Stomach smooth muscle (tissue), 2 donors: ENCODE measurements around the gene RPS19BP1.

Source experiments
- H3K27ac ChIP-seq: one replicate; pipeline ENCODE4 v1.7.0; 2013; ENCODE audit warnings: mild to moderate bottlenecking, low read length, inconsistent platforms
- H3K27me3 ChIP-seq, 2 donors: one replicate each; pipeline ENCODE4 v1.7.0; 2013; ENCODE audit warnings: low read length in 2 of 2; ENCODE audit not compliant: insufficient read depth in 2 of 2, control insufficient read depth in 1 of 2
- H3K36me3 ChIP-seq, 2 donors: one replicate each; pipeline ENCODE4 v1.7.0; 2013; ENCODE audit warnings: low read length in 2 of 2; ENCODE audit not compliant: control insufficient read depth in 2 of 2, insufficient read depth in 2 of 2
- H3K4me1 ChIP-seq: one replicate; pipeline ENCODE4 v1.7.0; 2013; ENCODE audit warnings: low read length; ENCODE audit not compliant: control insufficient read depth, insufficient read depth
- H3K4me3 ChIP-seq, 2 donors: one replicate each; pipeline ENCODE4 v1.7.0; 2013; ENCODE audit warnings: low read length in 2 of 2
- H3K9ac ChIP-seq, 2 donors: one replicate each; pipeline ENCODE4 v1.7.0; 2013; ENCODE audit warnings: low read length in 2 of 2, mild to moderate bottlenecking in 1 of 2
- H3K9me3 ChIP-seq, 2 donors: one replicate each; pipeline ENCODE4 v1.7.0; 2013; ENCODE audit warnings: low read length in 2 of 2; ENCODE audit not compliant: control insufficient read depth in 2 of 2
- donor health status: healthy.
- donor health status: Pancreatic carcinoma.

The RPS19BP1 gene

GRCh38 chr22:39489094-39490068, 43.2 kb downstream of the RPS19BP1 start:
- Histone ChIP-seq H3K9me3 (no peaks in the 10 kb centered on the region), H3K4me3 (peak overlapping the region in 1 of 2 donors; percentile 8), H3K4me1 (peaks cover 4% of the 10 kb centered on the region), H3K9ac (no peak overlapping the region), H3K27me3 (peaks cover 2 to 5% of the 10 kb centered on the region in 2 donors), H3K36me3 (no peaks in the 10 kb centered on the region), H3K27ac (no peak overlapping the region)

GRCh38 chr22:39488563-39489083, 43.9 kb downstream of the RPS19BP1 start:
- Histone ChIP-seq H3K36me3 (no peaks in the 10 kb centered on the region), H3K4me3 (no peak overlapping the region), H3K27me3 (peaks cover 2 to 5% of the 10 kb centered on the region in 2 donors), H3K4me1 (peaks cover 4% of the 10 kb centered on the region), H3K9ac (no peak overlapping the region), H3K27ac (no peak overlapping the region), H3K9me3 (no peaks in the 10 kb centered on the region)

GRCh38 chr22:39487826-39488520, 44.6 kb downstream of the RPS19BP1 start:
- H3K36me3 ChIP-seq, result no peaks in the 10 kb centered on the region
- H3K4me3 ChIP-seq, result no peak overlapping the region
- H3K9me3 ChIP-seq, result no peaks in the 10 kb centered on the region
- peaks cover 2 to 5% of the 10 kb centered on the region in 2 donors for H3K27me3 ChIP-seq
- H3K27ac ChIP-seq, result no peak overlapping the region
- no peak overlapping the region for H3K9ac ChIP-seq
- H3K4me1 ChIP-seq, result peaks cover 4% of the 10 kb centered on the region

GRCh38 chr22:39486951-39487825, 45.4 kb downstream of the RPS19BP1 start:
- peaks cover 4% of the 10 kb centered on the region for H3K4me1 ChIP-seq
- peaks cover under 1 to 5% of the 10 kb centered on the region in 2 donors for H3K27me3 ChIP-seq
- no peak overlapping the region for H3K27ac ChIP-seq
- H3K9ac ChIP-seq, result no peak overlapping the region
- no peaks in the 10 kb centered on the region for H3K36me3 ChIP-seq
- H3K9me3 ChIP-seq, result no peaks in the 10 kb centered on the region
- H3K4me3 ChIP-seq, result no peak overlapping the region

- H3K27ac ChIP-seq, result no peak overlapping the region
- H3K4me1 ChIP-seq, result no peaks in the 10 kb centered on the region
- no peaks in the 10 kb centered on the region for H3K9me3 ChIP-seq
- H3K27me3 ChIP-seq, result no peaks in the 10 kb centered on the region
- H3K36me3 ChIP-seq, result no peaks in the 10 kb centered on the region
- H3K4me3 ChIP-seq, result no peak overlapping the region
- H3K9ac ChIP-seq, result no peak overlapping the region
Measured at GRCh38 chr22:39482768-39483167, 49.8 kb downstream of the RPS19BP1 start.

GRCh38 chr22:39481595-39481994, 51.0 kb downstream of the RPS19BP1 start:
- Histone ChIP-seq H3K36me3 (no peaks in the 10 kb centered on the region), H3K9ac (no peak overlapping the region), H3K4me1 (no peaks in the 10 kb centered on the region), H3K27me3 (no peaks in the 10 kb centered on the region), H3K27ac (no peak overlapping the region), H3K9me3 (no peaks in the 10 kb centered on the region), H3K4me3 (no peak overlapping the region)

- Histone ChIP-seq H3K9me3 (no peaks in the 10 kb centered on the region), H3K27me3 (no peaks in the 10 kb centered on the region), H3K4me1 (no peaks in the 10 kb centered on the region), H3K4me3 (no peak overlapping the region), H3K27ac (no peak overlapping the region), H3K36me3 (no peaks in the 10 kb centered on the region), H3K9ac (no peak overlapping the region)
Measured at GRCh38 chr22:39481054-39481453, 51.5 kb downstream of the RPS19BP1 start.

GRCh38 chr22:39480557-39480956, 52.0 kb downstream of the RPS19BP1 start:
- Histone ChIP-seq H3K4me3 (no peak overlapping the region), H3K9ac (no peak overlapping the region), H3K27ac (no peak overlapping the region), H3K27me3 (no peaks in the 10 kb centered on the region), H3K4me1 (no peaks in the 10 kb centered on the region), H3K36me3 (no peaks in the 10 kb centered on the region), H3K9me3 (no peaks in the 10 kb centered on the region)

GRCh38 chr22:39479254-39479653, 53.3 kb downstream of the RPS19BP1 start:
- Histone ChIP-seq H3K4me3 (no peak overlapping the region), H3K9ac (no peak overlapping the region), H3K9me3 (no peaks in the 10 kb centered on the region), H3K27me3 (no peaks in the 10 kb centered on the region), H3K27ac (no peak overlapping the region), H3K36me3 (no peaks in the 10 kb centered on the region), H3K4me1 (peaks cover 5% of the 10 kb centered on the region)
